Measurements from ENCODE around the gene PNLIPRP1.

PNLIPRP1 gene

GRCh38 chr10:116599991-116600390 lies 9.2 kb downstream of the PNLIPRP1 start:
- H3K27ac ChIP-seq, result no peak overlapping the region
- TF ChIP-seq ZFX (IDR thresholded peaks at IDR 0.05) (no peak), CTCF (conservative IDR thresholded peaks at IDR 0.05) (no peak)

- TF ChIP-seq ZFX (IDR thresholded peaks at IDR 0.05) (no peak), CTCF (conservative IDR thresholded peaks at IDR 0.05) (no peak)
- H3K27ac ChIP-seq, result no peak overlapping the region
Observed at GRCh38 chr10:116602648-116603400, 12.1 kb downstream of the PNLIPRP1 start.

- no peak overlapping the region for H3K27ac ChIP-seq
- TF ChIP-seq CTCF (conservative IDR thresholded peaks at IDR 0.05) (no peak), ZFX (IDR thresholded peaks at IDR 0.05) (no peak)
Observed at GRCh38 chr10:116606061-116606483, 15.3 kb downstream of the PNLIPRP1 start.

- TF ChIP-seq ZFX (IDR thresholded peaks at IDR 0.05), result no peak
- no peak for TF ChIP-seq CTCF (conservative IDR thresholded peaks at IDR 0.05)
- no peak overlapping the region for H3K27ac ChIP-seq
Observed at GRCh38 chr10:116607336-116607735, 16.6 kb downstream of the PNLIPRP1 start.

- TF ChIP-seq ZFX (IDR thresholded peaks at IDR 0.05), result no peak
- TF ChIP-seq CTCF (conservative IDR thresholded peaks at IDR 0.05), result no peak
- H3K27ac ChIP-seq, result no peak overlapping the region
Observed at GRCh38 chr10:116608686-116609594, 18.2 kb downstream of the PNLIPRP1 start.

- H3K27ac ChIP-seq, result no peak overlapping the region
- no peak for TF ChIP-seq CTCF (conservative IDR thresholded peaks at IDR 0.05)
- no peak for TF ChIP-seq ZFX (IDR thresholded peaks at IDR 0.05)
Observed at GRCh38 chr10:116610443-116611152, 19.8 kb downstream of the PNLIPRP1 start.
